IMR-90 (cell line): ENCODE data around the gene CMSS1. TPM values are rescaled to one million over a fixed set of nuclear protein-coding genes. Genes with fewer than 3 reads are reported as not detected.

Source experiments
- ATAC-seq: fragments of 200-7000 bp; cut with Tn5 transposase; 2 replicates; pipeline ENCODE4 v1.9.1; 2020; ENCODE audit warnings: low read depth, mild to moderate bottlenecking, moderate library complexity
- BruUV-seq: library from RNA; stranded (reverse); fragments of 400-500 nt; replicated peaks from 2 replicates; lab custom pipeline; 2021; lab: Mats Ljungman, UMichigan
- CTCF ChIA-PET: fragments of 300-600 bp; formaldehyde crosslinking; extraction: SDS; loops from one replicate; lab custom pipeline; 2021; ENCODE audit warnings: antibody characterized with exemption; lab: Yijun Ruan, JAX
- POLR2A ChIA-PET: fragments of 300-600 bp; sonication (Branson Sonifier 250); formaldehyde crosslinking; loops from one replicate; lab custom pipeline; 2022; ENCODE audit warnings: antibody characterized with exemption; ENCODE audit not compliant: unreplicated experiment; lab: Charles Lee
- DNase-seq: peaks from one replicate; pipeline ENCODE4 v3.0.0; 2013
- H2AFZ ChIP-seq: replicated peaks from 2 replicates; pipeline ENCODE3; 2013; ENCODE audit warnings: low read length, mild to moderate bottlenecking; ENCODE audit not compliant: poor library complexity
- H2AK5ac ChIP-seq: 2 replicates; pipeline ENCODE4 v1.6.1; 2013; ENCODE audit warnings: low read depth, low read length, inconsistent platforms
- H2AK9ac ChIP-seq: replicated peaks from 2 replicates; pipeline ENCODE3; 2013; ENCODE audit warnings: mild to moderate bottlenecking, low read depth, low read length, moderate library complexity; ENCODE audit not compliant: poor library complexity
- H2BK120ac ChIP-seq: 2 replicates; pipeline ENCODE4 v1.6.1; 2013; ENCODE audit warnings: low read depth, low read length, inconsistent platforms
- H2BK15ac ChIP-seq: 3 replicates; pipeline ENCODE4 v1.6.1; 2013; ENCODE audit warnings: low read depth, low read length, inconsistent platforms
- H2BK20ac ChIP-seq: 2 replicates; pipeline ENCODE4 v1.6.1; 2013; ENCODE audit warnings: low read depth, mild to moderate bottlenecking, inconsistent platforms, low read length, moderate library complexity
- H2BK5ac ChIP-seq: 2 replicates; pipeline ENCODE4 v1.6.1; 2013; ENCODE audit warnings: mild to moderate bottlenecking, low read depth, low read length, inconsistent platforms; ENCODE audit not compliant: poor library complexity, severe bottlenecking
- H3K14ac ChIP-seq: replicated peaks from 2 replicates; pipeline ENCODE4 v1.6.1; 2013; ENCODE audit warnings: low read depth, low read length, inconsistent platforms
- H3K18ac ChIP-seq: 2 replicates; pipeline ENCODE4 v1.6.1; 2013; ENCODE audit warnings: low read depth, low read length, control low read depth
- H3K23ac ChIP-seq: 2 replicates; pipeline ENCODE4 v1.6.1; 2013; ENCODE audit warnings: low read depth, low read length, inconsistent platforms
- H3K27ac ChIP-seq: 2 replicates; pipeline ENCODE4 v1.5.1; 2013; ENCODE audit warnings: mild to moderate bottlenecking, control low read depth, low read length; ENCODE audit not compliant: insufficient read depth
- H3K27me3 ChIP-seq: 2 replicates; pipeline ENCODE4 v1.6.1; 2013; ENCODE audit warnings: low read length; ENCODE audit not compliant: control insufficient read depth, insufficient read depth
- H3K36me3 ChIP-seq: 2 replicates; pipeline ENCODE4 v1.6.1; 2013; ENCODE audit warnings: low read length, mixed read lengths; ENCODE audit not compliant: control insufficient read depth, insufficient read depth
- H3K4ac ChIP-seq: 2 replicates; pipeline ENCODE4 v1.6.1; 2013; ENCODE audit warnings: low read depth, low read length, inconsistent platforms
- H3K4me1 ChIP-seq: 2 replicates; pipeline ENCODE4 v1.6.1; 2013; ENCODE audit warnings: low read length, mixed read lengths; ENCODE audit not compliant: control insufficient read depth, insufficient read depth
- H3K4me2 ChIP-seq: 2 replicates; pipeline ENCODE4 v1.6.1; 2013; ENCODE audit warnings: low read depth, mild to moderate bottlenecking, control low read depth, low read length, moderate library complexity
- H3K4me3 ChIP-seq: 2 replicates; pipeline ENCODE4 v1.5.1; 2013; ENCODE audit warnings: low read depth, mild to moderate bottlenecking, control low read depth, low read length, moderate library complexity; ENCODE audit not compliant: insufficient read depth
- H3K56ac ChIP-seq: 2 replicates; pipeline ENCODE4 v1.6.1; 2013; ENCODE audit warnings: low read length, inconsistent platforms; ENCODE audit not compliant: insufficient read depth; ENCODE audit errors: extremely low read depth
- H3K79me1 ChIP-seq, 2 experiments: 2 replicates each; pipeline ENCODE4 v1.6.1; 2013; ENCODE audit warnings: low read length in 2 of 2, inconsistent platforms in 1 of 2, low read depth in 1 of 2
- H3K9ac ChIP-seq: 2 replicates; pipeline ENCODE4 v1.6.1; 2013; ENCODE audit warnings: low read depth, low read length, control low read depth
- H3K9me1 ChIP-seq: 2 replicates; pipeline ENCODE4 v1.6.1; 2013; ENCODE audit warnings: low read length, inconsistent platforms; ENCODE audit not compliant: insufficient read depth
- H3K9me3 ChIP-seq: 2 replicates; pipeline ENCODE4 v1.6.1; 2013; ENCODE audit warnings: low read length; ENCODE audit not compliant: control insufficient read depth, insufficient read depth
- H4K20me1 ChIP-seq: 2 replicates; pipeline ENCODE4 v1.6.1; 2013; ENCODE audit warnings: low read length, inconsistent platforms; ENCODE audit not compliant: insufficient read depth
- H4K5ac ChIP-seq: 2 replicates; pipeline ENCODE4 v1.6.1; 2013; ENCODE audit warnings: mild to moderate bottlenecking, low read depth, low read length, control low read depth
- H4K8ac ChIP-seq, 2 experiments: 2 replicates each; pipeline ENCODE4 v1.6.1; 2013; ENCODE audit warnings: low read depth in 2 of 2, low read length in 2 of 2, control low read depth in 1 of 2, inconsistent platforms in 1 of 2
- H4K91ac ChIP-seq: 2 replicates; pipeline ENCODE4 v1.6.1; 2013; ENCODE audit warnings: low read depth, low read length, inconsistent platforms; ENCODE audit not compliant: insufficient read depth
- BHLHE40 ChIP-seq: fragments of 150-350 bp; IDR thresholded peaks from 2 replicates; pipeline ENCODE4 v1.6.1; 2016; ENCODE audit warnings: mild to moderate bottlenecking, low read depth, low read length
- CEBPB ChIP-seq: IDR thresholded peaks from 2 replicates; pipeline ENCODE4 v1.6.1; 2012; ENCODE audit warnings: low read depth, low read length, improper control_type of control experiment
- CHD1 ChIP-seq: IDR thresholded peaks from 2 replicates; pipeline ENCODE4 v1.6.1; 2012; ENCODE audit warnings: low read depth, low read length, improper control_type of control experiment
- FOS ChIP-seq: fragments of 150-350 bp; IDR thresholded peaks from 2 replicates; pipeline ENCODE4 v1.6.1; 2016; ENCODE audit warnings: low read depth, low read length
- MAFK ChIP-seq: IDR thresholded peaks from 2 replicates; pipeline ENCODE4 v1.6.1; 2012; ENCODE audit warnings: low read depth, low read length, improper control_type of control experiment
- MXI1 ChIP-seq: IDR thresholded peaks from 2 replicates; pipeline ENCODE4 v1.6.1; 2012; ENCODE audit warnings: low read depth, mild to moderate bottlenecking, low read length, moderate library complexity, borderline replicate concordance
- NFE2L2 ChIP-seq: fragments of 150-350 bp; IDR thresholded peaks from 2 replicates; pipeline ENCODE4 v1.6.1; 2016; ENCODE audit warnings: low read depth, mild to moderate bottlenecking, low read length
- POLR2A ChIP-seq: IDR thresholded peaks from 2 replicates; pipeline ENCODE4 v1.6.1; 2012; ENCODE audit warnings: mild to moderate bottlenecking, low read depth, low read length
- RAD21 ChIP-seq: IDR thresholded peaks from 2 replicates; pipeline ENCODE4 v1.6.1; 2012; ENCODE audit warnings: low read length, improper control_type of control experiment
- RCOR1 ChIP-seq: IDR thresholded peaks from 2 replicates; pipeline ENCODE4 v1.6.1; 2012; ENCODE audit warnings: mild to moderate bottlenecking, low read length, improper control_type of control experiment; ENCODE audit not compliant: insufficient replicate concordance
- RFX5 ChIP-seq: IDR thresholded peaks from 2 replicates; pipeline ENCODE4 v1.8.0; 2012; ENCODE audit warnings: low read depth, mild to moderate bottlenecking, low read length, moderate library complexity
- SMC3 ChIP-seq: fragments of 150-350 bp; IDR thresholded peaks from 2 replicates; pipeline ENCODE4 v1.6.1; 2016; ENCODE audit warnings: low read depth, mild to moderate bottlenecking, antibody characterized with exemption, low read length, moderate library complexity
- WGBS, 2 experiments: methylation state at CpG; one replicate each; pipeline versions ENCODE4 v1.1.5 to v1.1.7; 2013; ENCODE audit warnings: missing lambda C conversion rate in 2 of 2; ENCODE audit not compliant: insufficient read length in 1 of 2; ENCODE audit errors: extremely low coverage in 2 of 2; 5-methylcytosine and 5-hydroxymethylcytosine counted together
- dilution Hi-C: fragments of 300-500 bp; cut with HindIII; formaldehyde crosslinking; loops from one replicate; pipeline ENCODE4 v1.14.3; 2018; ENCODE audit warnings: low sequenced_read_pairs; ENCODE audit not compliant: unreplicated experiment
- in situ Hi-C: fragments of 300-500 bp; cut with MboI; formaldehyde crosslinking; loops from 3 replicates; pipeline ENCODE4 v1.14.3; 2019; ENCODE audit warnings: low sequenced_read_pairs, inconsistent platforms, mixed read lengths
- intact Hi-C: fragments of 100-400 bp; cut with micrococcal nuclease; formaldehyde crosslinking; loops from 2 replicates; pipeline ENCODE4 v1.10.0; 2022
- polyA plus RNA-seq, 3 experiments: library from polyadenylated mRNA; depleted of rRNA; stranded (reverse); fragments of >200 nt; gene quantifications; 2 replicates each; pipeline ENCODE4 v1.2.3, GENCODE V29; 2012; ENCODE audit warnings: low replicate concordance in 1 of 3
- total RNA-seq: library from RNA; depleted of rRNA; stranded (reverse); fragments of >200 nt; gene quantifications from 2 replicates; pipeline ENCODE4 v1.2.3, GENCODE V29; 2012
- TF ChIP-seq, protein P1 (sequence below): conservative IDR thresholded peaks from 2 replicates; pipeline ENCODE4 v1.5.1; 2012; ENCODE audit warnings: mild to moderate bottlenecking, low read depth, low read length, improper control_type of control experiment
- TF ChIP-seq, protein P2 (sequence below): fragments of 150-350 bp; IDR thresholded peaks from 2 replicates; pipeline ENCODE4 v1.6.1; 2017; ENCODE audit warnings: mild to moderate bottlenecking, antibody characterized with exemption, low read length, low read depth
- TF ChIP-seq, protein P3 (sequence below): fragments of 150-350 bp; IDR thresholded peaks from 2 replicates; pipeline ENCODE4 v1.6.1; 2016; ENCODE audit warnings: low read depth, mild to moderate bottlenecking, low read length, moderate library complexity, borderline replicate concordance

The CMSS1 gene
- total and polyA plus RNA-seq, 2 of the 4 experiments (the other 2 are of a cell fraction), result 12.5 to 13.6 TPM

DNA sequence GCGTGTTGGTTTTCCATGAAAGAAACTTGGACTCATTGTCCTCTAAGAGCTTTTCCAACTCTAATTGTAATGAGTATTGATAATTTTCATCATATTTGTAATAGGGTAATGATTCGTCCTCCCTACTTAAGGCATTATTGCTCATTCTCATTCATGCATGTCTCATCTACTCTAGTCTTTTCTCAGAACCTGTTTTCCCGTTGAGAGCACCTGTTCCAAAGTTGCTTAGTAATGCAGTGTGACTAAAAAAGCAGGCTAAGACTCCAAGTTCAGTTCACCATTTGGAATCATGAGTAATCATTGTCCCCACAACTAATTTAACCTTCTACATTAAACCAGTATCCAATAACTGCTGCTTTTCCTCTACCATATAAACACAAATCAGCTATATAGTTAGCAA, 212.7 kb downstream of the CMSS1 start:
- DNase-seq, result peak; percentile 53
- no peak for TF ChIP-seq POLR2A
- no peak for TF ChIP-seq NFE2L2
- TF ChIP-seq CHD1, result no peak
- TF ChIP-seq, protein P1, sequence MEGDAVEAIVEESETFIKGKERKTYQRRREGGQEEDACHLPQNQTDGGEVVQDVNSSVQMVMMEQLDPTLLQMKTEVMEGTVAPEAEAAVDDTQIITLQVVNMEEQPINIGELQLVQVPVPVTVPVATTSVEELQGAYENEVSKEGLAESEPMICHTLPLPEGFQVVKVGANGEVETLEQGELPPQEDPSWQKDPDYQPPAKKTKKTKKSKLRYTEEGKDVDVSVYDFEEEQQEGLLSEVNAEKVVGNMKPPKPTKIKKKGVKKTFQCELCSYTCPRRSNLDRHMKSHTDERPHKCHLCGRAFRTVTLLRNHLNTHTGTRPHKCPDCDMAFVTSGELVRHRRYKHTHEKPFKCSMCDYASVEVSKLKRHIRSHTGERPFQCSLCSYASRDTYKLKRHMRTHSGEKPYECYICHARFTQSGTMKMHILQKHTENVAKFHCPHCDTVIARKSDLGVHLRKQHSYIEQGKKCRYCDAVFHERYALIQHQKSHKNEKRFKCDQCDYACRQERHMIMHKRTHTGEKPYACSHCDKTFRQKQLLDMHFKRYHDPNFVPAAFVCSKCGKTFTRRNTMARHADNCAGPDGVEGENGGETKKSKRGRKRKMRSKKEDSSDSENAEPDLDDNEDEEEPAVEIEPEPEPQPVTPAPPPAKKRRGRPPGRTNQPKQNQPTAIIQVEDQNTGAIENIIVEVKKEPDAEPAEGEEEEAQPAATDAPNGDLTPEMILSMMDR, result no peak
- TF ChIP-seq RCOR1, result no peak
- TF ChIP-seq CEBPB, result no peak
- no peak for TF ChIP-seq RFX5
- no peak for TF ChIP-seq FOS
- TF ChIP-seq RAD21, result no peak
- TF ChIP-seq, protein P2, sequence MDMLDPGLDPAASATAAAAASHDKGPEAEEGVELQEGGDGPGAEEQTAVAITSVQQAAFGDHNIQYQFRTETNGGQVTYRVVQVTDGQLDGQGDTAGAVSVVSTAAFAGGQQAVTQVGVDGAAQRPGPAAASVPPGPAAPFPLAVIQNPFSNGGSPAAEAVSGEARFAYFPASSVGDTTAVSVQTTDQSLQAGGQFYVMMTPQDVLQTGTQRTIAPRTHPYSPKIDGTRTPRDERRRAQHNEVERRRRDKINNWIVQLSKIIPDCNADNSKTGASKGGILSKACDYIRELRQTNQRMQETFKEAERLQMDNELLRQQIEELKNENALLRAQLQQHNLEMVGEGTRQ, result no peak
- TF ChIP-seq, protein P3, sequence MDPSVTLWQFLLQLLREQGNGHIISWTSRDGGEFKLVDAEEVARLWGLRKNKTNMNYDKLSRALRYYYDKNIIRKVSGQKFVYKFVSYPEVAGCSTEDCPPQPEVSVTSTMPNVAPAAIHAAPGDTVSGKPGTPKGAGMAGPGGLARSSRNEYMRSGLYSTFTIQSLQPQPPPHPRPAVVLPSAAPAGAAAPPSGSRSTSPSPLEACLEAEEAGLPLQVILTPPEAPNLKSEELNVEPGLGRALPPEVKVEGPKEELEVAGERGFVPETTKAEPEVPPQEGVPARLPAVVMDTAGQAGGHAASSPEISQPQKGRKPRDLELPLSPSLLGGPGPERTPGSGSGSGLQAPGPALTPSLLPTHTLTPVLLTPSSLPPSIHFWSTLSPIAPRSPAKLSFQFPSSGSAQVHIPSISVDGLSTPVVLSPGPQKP, result no peak
- no peak for TF ChIP-seq BHLHE40
- TF ChIP-seq SMC3, result no peak
- TF ChIP-seq MAFK, result no peak
- no peak for TF ChIP-seq MXI1
- 0 out of 3 replicates have a peak overlapping the region, but pooled peaks have one; percentile 7 for H2BK15ac ChIP-seq

More for the DNA sequence above, 212.7 kb downstream of the CMSS1 start:
- no peaks in the 10 kb centered on the region for H3K79me1 ChIP-seq
- intact Hi-C loops (no loop called here), in situ Hi-C loops (no loop called here), dilution Hi-C loops (no loop called here)
- no peak overlapping the region for H3K4me2 ChIP-seq
- H3K14ac ChIP-seq, result peak overlapping the region; percentile 26; the same call in 1 of the 2 replicates
- 0 out of 2 replicates have a peak overlapping the region, but pooled peaks have one; percentile 63 for H2AK5ac ChIP-seq
- H3K9me3 ChIP-seq, result no peaks in the 10 kb centered on the region
- ChIA-PET CTCF (no interaction called here), POLR2A (no interaction called here)
- no peak overlapping the region for H3K56ac ChIP-seq
- H3K4me3 ChIP-seq, result no peak overlapping the region
- H3K27ac ChIP-seq, result no peak overlapping the region
- H3K23ac ChIP-seq, result no peak overlapping the region
- no peak overlapping the region for H2BK5ac ChIP-seq
- no peak for ATAC-seq
- H2BK120ac ChIP-seq, result no peak overlapping the region
- no TSS peak for BruUV-seq
- no peak overlapping the region for H2AK9ac ChIP-seq
- H4K20me1 ChIP-seq, result no peaks in the 10 kb centered on the region; the same call in 1 of the 2 replicates
- peaks cover 2% of the 10 kb centered on the region; the same call in 1 of the 2 replicates for H3K4me1 ChIP-seq
- H4K5ac ChIP-seq, result no peak overlapping the region
- H2AFZ ChIP-seq, result no peak overlapping the region
- no peak overlapping the region for H4K8ac ChIP-seq
- WGBS, 2 experiments, result no CpG with 5 or more reads among the region's 3 CpGs
- H3K27me3 ChIP-seq, result no peaks in the 10 kb centered on the region
- no peak overlapping the region for H3K9ac ChIP-seq
- H3K18ac ChIP-seq, result no peak overlapping the region
- H4K91ac ChIP-seq, result no peak overlapping the region
- no peaks in the 10 kb centered on the region for H3K36me3 ChIP-seq
- H3K9me1 ChIP-seq, result no peaks in the 10 kb centered on the region
- H2BK20ac ChIP-seq, result no peak overlapping the region; the same call in 1 of the 2 replicates
- H3K4ac ChIP-seq, result no peak overlapping the region
